Measurements from ENCODE around the gene PDYN.

The PDYN gene

GRCh38 chr20:1949347-1950100 is 44.3 kb downstream of the PDYN start:
- DNase-seq = no peak

GRCh38 chr20:1947535-1947846 is 46.4 kb downstream of the PDYN start:
- no peak for DNase-seq

GRCh38 chr20:1946762-1947534 is 46.9 kb downstream of the PDYN start:
- DNase-seq = no peak

- no peak for DNase-seq
These were observed 47.5 kb downstream of the PDYN start for GRCh38 chr20:1946442-1946761.

- no peak for DNase-seq
These were observed 48.2 kb downstream of the PDYN start for GRCh38 chr20:1945660-1946059.

GRCh38 chr20:1945134-1945618 is 48.7 kb downstream of the PDYN start:
- no peak for DNase-seq

GRCh38 chr20:1944345-1945091 is 49.3 kb downstream of the PDYN start:
- DNase-seq = no peak

- no peak for DNase-seq
These were observed 50.4 kb downstream of the PDYN start for GRCh38 chr20:1943275-1944002.

GRCh38 chr20:1942486-1943274 is 51.2 kb downstream of the PDYN start:
- DNase-seq = no peak

- no peak for DNase-seq
These were observed 51.8 kb downstream of the PDYN start for GRCh38 chr20:1942061-1942460.

- no peak for DNase-seq
These were observed 52.6 kb downstream of the PDYN start for GRCh38 chr20:1941226-1941625.

GRCh38 chr20:1940581-1940980 is 53.3 kb downstream of the PDYN start:
- no peak for DNase-seq

GRCh38 chr20:1939270-1939595 is 54.6 kb downstream of the PDYN start:
- no peak for DNase-seq

GRCh38 chr20:1938464-1939269 is 55.2 kb downstream of the PDYN start:
- DNase-seq = no peak

- no peak for DNase-seq
These were observed 56.4 kb downstream of the PDYN start for GRCh38 chr20:1937316-1937976.

- DNase-seq = no peak
These were observed 58.0 kb downstream of the PDYN start for GRCh38 chr20:1935696-1936366.

GRCh38 chr20:1934721-1935573 is 58.9 kb downstream of the PDYN start:
- no peak for DNase-seq

GRCh38 chr20:1934156-1934555 is 59.7 kb downstream of the PDYN start:
- DNase-seq = no peak

- no peak for DNase-seq
These were observed 60.4 kb downstream of the PDYN start for GRCh38 chr20:1933465-1933870.

Measured in activated CD4-positive, alpha-beta T cell treated with anti-CD3 and anti-CD28 coated beads for 1 hour (primary cell).